Small intestine (tissue), 7 donors: ENCODE data around the gene FAM187B. TPM values are rescaled to one million over a fixed set of nuclear protein-coding genes. Genes with fewer than 3 reads are reported as not detected.
A peak's percentile ranks its signal among the peaks of the same experiment; 100 is the strongest.
"Not testable (repeated sequence)": the region's sequence is repeated elsewhere in the genome, so short reads cannot be mapped to it uniquely, and the experiment has no call there.

ENCODE experiments used
- DNase-seq, 2 donors: peaks; one replicate each; pipeline versions ENCODE4 v3.0.0 to v3.0.0-alpha.2; 2013
- FAIRE-seq: peaks from 2 replicates; lab custom pipeline; 2012; peaks lifted over from hg19 to GRCh38; lab: Jason Lieb, UNC
- H3K27ac ChIP-seq, 3 donors: one replicate each; pipeline ENCODE4 v1.5.1; 2013; ENCODE audit warnings: low read length in 2 of 3, mild to moderate bottlenecking in 2 of 3, control low read depth in 1 of 3, inconsistent platforms in 1 of 3, low read depth in 1 of 3, moderate library complexity in 1 of 3
- H3K27me3 ChIP-seq, 3 donors: one replicate each; pipeline ENCODE4 v1.6.1; 2013; ENCODE audit warnings: low read length in 3 of 3, inconsistent platforms in 1 of 3; ENCODE audit not compliant: control insufficient read depth in 3 of 3, insufficient read depth in 3 of 3
- H3K36me3 ChIP-seq, 3 donors: one replicate each; pipeline ENCODE4 v1.6.1; 2013; ENCODE audit warnings: low read length in 3 of 3, inconsistent platforms in 1 of 3, low read depth in 1 of 3, mild to moderate bottlenecking in 1 of 3, moderate library complexity in 1 of 3; ENCODE audit not compliant: control insufficient read depth in 3 of 3, insufficient read depth in 2 of 3
- H3K4me1 ChIP-seq, 3 donors: one replicate each; pipeline ENCODE4 v1.6.1; 2013; ENCODE audit warnings: low read length in 2 of 3, inconsistent platforms in 1 of 3, low read depth in 1 of 3, mild to moderate bottlenecking in 1 of 3, moderate library complexity in 1 of 3; ENCODE audit not compliant: control insufficient read depth in 3 of 3, insufficient read depth in 2 of 3
- H3K4me3 ChIP-seq, 3 donors: one replicate each; pipeline ENCODE4 v1.5.1; 2013; ENCODE audit warnings: low read length in 3 of 3, control low read depth in 1 of 3, inconsistent platforms in 1 of 3, low read depth in 1 of 3, mild to moderate bottlenecking in 1 of 3, moderate library complexity in 1 of 3
- H3K9me3 ChIP-seq, 2 donors: one replicate each; pipeline ENCODE4 v1.6.1; 2013; ENCODE audit warnings: low read depth in 1 of 2, low read length in 1 of 2; ENCODE audit not compliant: control insufficient read depth in 2 of 2, insufficient read depth in 1 of 2
- WGBS, 3 donors: extraction: QIAGEN DNeasy Blood & Tissue Kit; methylation state at CpG; one replicate each; pipeline ENCODE4 v1.1.7; 2013; 5-methylcytosine and 5-hydroxymethylcytosine counted together
- polyA plus RNA-seq, 4 donors: library from polyadenylated mRNA; stranded (reverse) in 3 of 4; unstranded in 1 of 4; fragments of 200-250 nt in 3 of 4; fragments of 120-200 nt in 1 of 4; gene quantifications; one replicate each; pipeline versions ENCODE4 v1.2.1 to v1.2.3, GENCODE V29; 2013
- donor health status: healthy with polysubstance abuse.
- donor health status: control.
- donor health status: control.
- donor health status: Bipolar disorder and iron deficiency.
- donor health status: healthy.

FAM187B gene
- polyA plus RNA-seq, 4 donors, result not detected

DNA sequence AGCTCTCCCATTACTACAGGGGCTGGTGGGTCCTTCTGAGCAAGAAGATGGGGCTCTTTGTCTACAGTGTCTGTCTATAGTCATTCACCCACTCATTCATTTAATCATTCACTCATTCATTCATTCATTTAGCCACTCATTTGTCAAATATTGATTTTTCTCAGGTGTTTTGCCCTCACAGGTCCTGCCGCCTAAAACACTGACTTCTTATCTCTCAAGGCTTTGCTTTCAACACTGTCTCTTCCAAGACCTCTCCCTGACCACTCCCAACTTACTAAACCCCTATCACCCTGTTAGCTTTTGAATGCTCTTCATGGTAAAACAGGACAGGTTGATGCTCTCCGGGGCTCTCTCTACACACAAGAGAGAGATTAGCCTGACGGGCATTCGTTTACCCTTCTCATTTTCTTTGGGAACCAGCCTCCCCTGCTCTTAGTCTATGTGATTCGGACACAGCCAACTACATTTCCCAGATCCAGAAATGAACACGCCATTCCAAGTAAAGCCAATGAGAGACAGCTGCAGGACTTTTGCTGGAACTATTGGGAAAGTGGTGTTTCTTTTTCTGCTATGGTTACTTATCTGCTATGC is 22.7 kb downstream of the FAM187B start:
- Histone ChIP-seq H3K4me1 (peaks cover 0 to 3% (median 0%) of the 10 kb centered on the region in 3 donors), H3K36me3 (no peaks in the 10 kb centered on the region), H3K9me3 (peaks cover 0 to 4% of the 10 kb centered on the region in 2 donors), H3K4me3 (no peak overlapping the region), H3K27me3 (no peaks in the 10 kb centered on the region), H3K27ac (peak overlapping the region in 1 of 3 donors; percentile 39)
- FAIRE-seq (no peak), DNase-seq (no peak)
- 50 to 65% (median 64%) methylated on average over 6 of the region's 6 CpGs for WGBS, 3 donors

DNA sequence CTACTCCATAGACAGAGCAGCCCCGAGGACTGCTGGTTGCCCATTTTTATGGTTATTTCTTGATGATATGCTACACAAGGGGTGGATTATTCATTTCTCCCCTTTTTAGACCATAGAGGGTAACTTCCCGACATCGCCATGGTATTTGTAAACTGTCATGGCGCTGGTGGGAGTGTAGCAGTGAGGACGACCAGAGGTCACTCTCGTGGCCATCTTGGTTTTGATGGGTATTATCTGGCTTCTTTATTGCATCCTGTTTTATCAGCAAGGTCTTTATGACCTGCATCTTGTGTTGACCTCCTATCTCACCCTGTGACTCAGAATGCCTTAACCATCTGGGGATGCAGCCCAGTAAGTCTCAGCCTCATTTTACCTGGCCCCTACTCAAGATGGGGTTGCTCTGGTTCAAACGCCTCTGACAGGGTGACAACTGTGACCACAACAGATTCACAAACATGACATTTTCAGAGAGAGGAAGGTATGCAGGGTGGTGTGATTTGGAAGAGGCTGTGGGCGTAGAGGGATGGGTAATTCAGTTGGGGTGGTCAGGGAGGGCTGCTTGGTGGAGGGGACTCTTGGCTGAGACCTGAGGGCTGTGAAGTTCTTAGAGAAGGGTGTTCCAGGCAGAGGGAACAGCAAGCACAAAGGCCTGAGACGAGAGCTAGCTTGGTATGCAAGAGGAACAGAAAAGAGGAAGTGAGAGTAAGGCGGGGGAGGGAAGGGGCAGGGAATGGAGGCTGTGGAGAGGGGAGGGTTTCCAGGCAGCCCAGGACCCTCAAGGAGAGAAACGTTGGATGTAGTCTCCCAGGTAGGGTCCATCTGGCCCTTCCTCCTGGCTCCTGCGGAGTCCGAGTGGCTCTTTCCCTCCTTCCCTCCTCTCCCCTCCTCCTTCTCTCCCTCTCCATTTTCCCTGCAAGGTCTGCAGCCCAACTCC is 23.5 kb downstream of the FAM187B start:
- peaks cover 0 to 4% of the 10 kb centered on the region in 2 donors for H3K9me3 ChIP-seq
- no peaks in the 10 kb centered on the region for H3K27me3 ChIP-seq
- H3K4me1 ChIP-seq, result peaks cover 0 to 3% (median 0%) of the 10 kb centered on the region in 3 donors
- no peak overlapping the region for H3K4me3 ChIP-seq
- no peak for DNase-seq
- no peak for FAIRE-seq
- H3K36me3 ChIP-seq, result no peaks in the 10 kb centered on the region
- 67 to 80% (median 69%) methylated on average over 11 to 13 of the region's 13 CpGs for WGBS, 3 donors
- peak overlapping the region in 1 of 3 donors; percentile 52 for H3K27ac ChIP-seq

DNA sequence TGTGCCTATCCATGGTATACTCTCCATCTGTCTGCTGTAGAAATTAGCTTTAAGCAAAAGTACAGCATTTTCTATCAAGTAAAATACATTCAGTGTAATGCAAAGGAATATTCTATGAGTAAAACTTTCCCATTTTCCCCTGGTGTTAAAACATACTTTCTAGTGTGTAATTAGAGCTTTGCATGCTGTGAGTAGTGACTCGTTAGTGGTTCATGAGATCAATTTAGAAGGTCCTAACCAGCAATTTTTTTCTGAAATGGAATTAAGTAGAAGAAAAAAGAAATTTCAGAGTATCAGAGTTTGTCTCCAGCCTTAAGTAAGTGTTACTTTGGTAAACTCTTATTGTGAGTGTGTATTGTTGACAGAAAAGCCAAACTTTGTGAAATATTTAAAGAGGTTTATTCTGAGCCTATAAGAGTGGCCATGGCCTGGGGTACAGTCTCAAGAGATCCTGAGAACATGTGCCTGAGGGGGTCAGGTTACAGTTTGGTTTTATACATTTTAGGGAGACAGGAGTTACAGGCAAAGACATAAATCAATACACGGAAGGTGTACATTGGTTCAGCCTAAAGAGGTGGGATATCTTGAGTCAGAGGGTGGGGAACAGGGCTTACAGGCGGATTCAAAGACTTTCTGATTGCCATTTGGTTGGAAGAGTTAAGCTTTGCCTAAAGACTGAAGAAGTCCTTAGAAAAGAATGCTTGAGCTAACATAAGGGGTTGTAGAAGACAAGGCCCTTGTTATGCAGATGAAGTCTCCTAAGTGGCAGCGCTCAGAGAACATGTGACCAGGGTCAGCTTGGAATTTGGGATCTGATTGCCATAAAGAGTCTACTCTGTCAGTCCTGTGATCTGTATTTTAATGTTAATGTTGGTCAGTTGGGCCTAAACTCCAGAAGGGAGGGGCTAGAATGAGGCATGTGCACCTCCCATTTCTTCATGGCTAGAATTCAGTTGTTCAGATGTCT is 25.5 kb downstream of the FAM187B start:
- peaks cover 0 to 3% (median 0%) of the 10 kb centered on the region in 3 donors for H3K4me1 ChIP-seq
- 85 to 92% (median 92%) methylated on average over 4 of the region's 4 CpGs for WGBS, 3 donors
- no peaks in the 10 kb centered on the region for H3K27me3 ChIP-seq
- FAIRE-seq (no peak), DNase-seq (no peak)
- H3K4me3 ChIP-seq, result no peak overlapping the region
- H3K27ac ChIP-seq, result no peak overlapping the region
- peaks cover 0 to under 1% of the 10 kb centered on the region in 2 donors for H3K9me3 ChIP-seq
- H3K36me3 ChIP-seq, result no peaks in the 10 kb centered on the region

DNA sequence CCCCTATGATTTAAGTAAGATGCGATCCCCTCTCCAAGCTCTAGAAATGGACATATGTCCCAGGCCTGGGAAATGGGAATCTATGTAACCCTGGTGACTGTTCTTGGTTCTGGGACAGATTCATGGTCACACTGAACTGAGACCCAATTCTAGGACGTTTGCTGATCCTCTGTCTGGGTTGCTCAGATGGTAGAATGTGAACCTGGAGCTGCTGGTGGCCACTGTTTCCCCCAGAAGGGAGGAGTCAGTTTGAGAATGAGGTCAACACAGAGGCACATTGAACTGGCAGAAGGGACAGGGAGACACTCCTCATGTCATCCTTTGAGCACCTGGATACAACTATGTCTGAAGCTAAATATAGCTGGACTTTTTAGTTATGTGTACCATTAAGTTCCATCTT is 29.1 kb downstream of the FAM187B start:
- WGBS, 3 donors, result 56 to 63% (median 59%) methylated on average over 2 of the region's 2 CpGs
- H3K4me3 ChIP-seq, result no peak overlapping the region
- no peak for FAIRE-seq

DNA sequence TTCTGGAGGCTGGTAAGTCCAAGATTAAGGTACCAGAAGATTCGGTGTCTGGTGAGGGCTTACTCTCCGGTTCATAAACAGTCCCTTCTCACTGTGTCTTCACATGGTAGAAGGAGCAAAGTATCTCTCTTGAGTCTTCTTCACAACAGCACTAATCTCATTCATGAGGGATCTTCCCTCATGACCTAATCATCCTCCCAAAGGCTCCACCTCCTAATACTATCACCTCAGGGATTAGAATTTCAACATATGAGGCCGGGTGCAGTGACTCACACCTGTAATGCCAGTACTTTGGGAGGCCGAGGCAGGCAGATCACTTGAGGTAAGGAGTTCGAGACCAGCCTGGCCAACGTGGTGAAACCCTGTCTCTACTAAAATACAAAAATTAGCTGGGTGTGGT is 31.7 kb downstream of the FAM187B start:
- peak overlapping the region in 1 of 3 donors; percentile 51 for H3K27ac ChIP-seq
- H3K27me3 ChIP-seq, H3K9me3 ChIP-seq, H3K36me3 ChIP-seq, H3K4me3 ChIP-seq, H3K4me1 ChIP-seq, FAIRE-seq: not testable (repeated sequence)
- 68 to 77% (median 73%) methylated on average over 6 of the region's 6 CpGs for WGBS, 3 donors
- peak in 1 of 2 donors; percentile 65 for DNase-seq

More for the DNA sequence above, 29.1 kb downstream of the FAM187B start:
- no peak overlapping the region for H3K27ac ChIP-seq
- H3K27me3 ChIP-seq, result no peaks in the 10 kb centered on the region
- no peak for DNase-seq
- no peaks in the 10 kb centered on the region for H3K36me3 ChIP-seq
- peaks cover 0 to 6% (median 0%) of the 10 kb centered on the region in 3 donors for H3K4me1 ChIP-seq
- H3K9me3 ChIP-seq, result no peaks in the 10 kb centered on the region

DNA sequence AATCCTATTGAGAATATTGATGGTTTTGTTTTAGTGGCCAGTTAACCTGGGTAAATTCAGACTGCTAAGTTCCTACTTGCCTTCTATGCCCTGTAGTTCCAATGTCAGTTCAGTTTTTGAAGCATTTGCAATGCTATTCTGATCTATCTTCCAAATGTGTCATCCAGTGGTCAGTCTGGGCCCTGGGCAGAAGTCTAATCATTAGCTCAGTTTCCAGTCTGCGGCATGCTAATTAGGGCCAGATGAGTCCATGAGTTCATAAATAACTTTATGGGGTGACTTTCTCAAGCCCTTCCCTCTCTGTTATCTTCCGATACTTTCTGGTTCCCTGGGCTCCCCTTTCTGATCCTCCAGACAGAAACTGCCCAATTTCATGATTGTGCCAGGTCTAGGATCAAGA is 32.7 kb downstream of the FAM187B start:
- Histone ChIP-seq H3K27me3 (no peaks in the 10 kb centered on the region), H3K4me1 (peaks cover 0 to 6% (median 0%) of the 10 kb centered on the region in 3 donors), H3K4me3 (no peak overlapping the region), H3K9me3 (no peaks in the 10 kb centered on the region), H3K27ac (peak overlapping the region in 1 of 3 donors; percentile 51), H3K36me3 (no peaks in the 10 kb centered on the region)
- 16 to 50% (median 33%) methylated on average over 2 of the region's 2 CpGs for WGBS, 3 donors
- FAIRE-seq (no peak), DNase-seq (peak in 1 of 2 donors; percentile 69)

DNA sequence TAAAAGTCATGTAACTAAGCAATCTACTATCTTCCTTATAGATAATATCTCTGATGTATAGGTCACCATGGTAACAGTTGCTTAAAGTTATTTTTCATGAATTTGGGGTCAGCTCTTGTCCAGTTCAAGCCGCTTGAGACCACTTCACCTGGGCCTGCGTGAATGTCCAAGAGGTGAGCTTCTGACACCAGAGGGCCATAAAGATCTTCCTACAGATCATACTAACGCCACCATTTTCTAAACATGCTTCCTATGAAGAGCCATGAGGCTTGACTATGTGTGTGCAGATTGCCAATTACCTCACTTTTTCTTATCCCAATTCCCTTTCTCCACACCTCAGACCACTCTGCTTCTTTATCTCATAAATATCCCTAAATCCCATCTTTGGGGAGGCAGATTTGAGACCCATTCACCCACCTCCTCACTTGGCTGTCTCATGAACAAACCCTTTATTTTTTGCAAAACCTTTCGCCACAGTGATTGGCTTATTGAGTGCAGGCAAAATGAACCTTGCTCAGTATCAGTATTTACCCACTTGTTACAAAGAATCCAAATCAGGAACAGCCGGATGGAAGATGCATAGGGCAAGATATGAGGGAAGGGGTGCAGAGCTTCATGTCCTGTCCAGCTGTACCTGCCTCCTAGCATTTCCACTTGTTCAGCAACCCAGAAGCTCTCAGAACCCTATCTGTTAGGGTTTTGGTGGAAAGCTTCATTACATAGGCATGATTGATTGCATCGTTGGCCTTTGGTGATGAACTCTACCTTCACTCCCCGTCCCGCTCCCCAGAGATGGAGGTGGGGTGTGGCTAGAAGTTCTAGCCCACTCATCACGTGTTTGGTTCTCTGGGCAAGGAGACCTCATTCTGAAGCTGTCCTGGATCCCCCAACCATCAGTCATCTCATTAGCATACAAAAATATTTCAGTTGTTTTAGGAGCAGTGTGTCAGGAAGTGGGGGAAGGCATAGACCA is 34.2 kb downstream of the FAM187B start:
- Histone ChIP-seq H3K36me3 (no peaks in the 10 kb centered on the region), H3K27ac (no peak overlapping the region)

More for the DNA sequence above, 34.2 kb downstream of the FAM187B start:
- Histone ChIP-seq H3K27me3 (no peaks in the 10 kb centered on the region), H3K9me3 (no peaks in the 10 kb centered on the region), H3K4me1 (peaks cover 0 to 6% (median 0%) of the 10 kb centered on the region in 3 donors), H3K4me3 (no peak overlapping the region)
- DNase-seq, result no peak
- FAIRE-seq, result no peak
- WGBS, 3 donors, result 71 to 74% (median 74%) methylated on average over 9 of the region's 9 CpGs
